Fibroblast of lung (primary cell): ENCODE results near the gene RSPO1. TPM values are rescaled to one million over a fixed set of nuclear protein-coding genes. Genes with fewer than 3 reads are reported as not detected.

Source experiments
- DNase-seq, 2 donors: peaks; one replicate each; pipeline versions ENCODE4 v3.0.0 to v3.0.0-alpha.2; 2010; ENCODE audit warnings: low read depth in 2 of 2
- H2AFZ ChIP-seq: 2 replicates; pipeline ENCODE4 v1.5.1; 2012; ENCODE audit warnings: low read length, control low read depth, inconsistent platforms
- H3K27ac ChIP-seq: 2 replicates; pipeline ENCODE4 v1.5.1; 2011; ENCODE audit warnings: low read length, control low read depth; ENCODE audit not compliant: insufficient read depth
- H3K27me3 ChIP-seq: 2 replicates; pipeline ENCODE4 v1.5.1; 2011; ENCODE audit warnings: mild to moderate bottlenecking, low read length; ENCODE audit not compliant: control insufficient read depth, insufficient read depth
- H3K36me3 ChIP-seq: 2 replicates; pipeline ENCODE4 v1.5.1; 2011; ENCODE audit warnings: low read length; ENCODE audit not compliant: control insufficient read depth, insufficient read depth
- H3K4me1 ChIP-seq: 2 replicates; pipeline ENCODE4 v1.5.1; 2011; ENCODE audit warnings: low read length; ENCODE audit not compliant: control insufficient read depth, insufficient read depth; ENCODE audit errors: extremely low read depth
- H3K4me2 ChIP-seq: 2 replicates; pipeline ENCODE4 v1.5.1; 2011; ENCODE audit warnings: low read length, control low read depth; ENCODE audit not compliant: insufficient read depth; ENCODE audit errors: extremely low read depth
- H3K4me3 ChIP-seq, 4 experiments: fragments of 200-600 bp in 1 of 4; sonication (generic) in 1 of 4; replicated peaks in 1 of 4; 2 replicates each; pipeline ENCODE4 v1.5.1; 2011 to 2016; ENCODE audit warnings: low read length in 4 of 4, low read depth in 3 of 4, mild to moderate bottlenecking in 3 of 4, control low read depth in 2 of 4, inconsistent platforms in 1 of 4, mixed read lengths in 1 of 4; ENCODE audit not compliant: insufficient read depth in 1 of 4; ENCODE audit errors: control extremely low read depth in 1 of 4
- H3K79me2 ChIP-seq: 2 replicates; pipeline ENCODE4 v1.5.1; 2012; ENCODE audit warnings: mild to moderate bottlenecking, low read length, inconsistent platforms; ENCODE audit not compliant: control insufficient read depth, insufficient read depth
- H3K9ac ChIP-seq: 2 replicates; pipeline ENCODE4 v1.5.1; 2011; ENCODE audit warnings: mild to moderate bottlenecking, low read length, control low read depth; ENCODE audit not compliant: insufficient read depth
- H3K9me3 ChIP-seq: 2 replicates; pipeline ENCODE4 v1.5.1; 2012; ENCODE audit warnings: low read depth, low read length; ENCODE audit not compliant: control insufficient read depth, insufficient read depth
- H4K20me1 ChIP-seq: 2 replicates; pipeline ENCODE4 v1.5.1; 2011; ENCODE audit warnings: low read length; ENCODE audit not compliant: control insufficient read depth, insufficient read depth; ENCODE audit errors: extremely low read depth
- CTCF ChIP-seq, 2 donors: IDR thresholded peaks in 1 of 2; conservative IDR thresholded peaks in 1 of 2; 1 replicate in 1 of 2; 2 replicates in 1 of 2; pipeline ENCODE4 v1.5.1; 2011 to 2012; ENCODE audit warnings: low read length in 2 of 2, control low read depth in 1 of 2, inconsistent platforms in 1 of 2, low read depth in 1 of 2, mild to moderate bottlenecking in 1 of 2
- EZH2 ChIP-seq: IDR thresholded peaks from 2 replicates; pipeline ENCODE4 v1.5.1; 2012; ENCODE audit warnings: low read length, control low read depth, mild to moderate bottlenecking; ENCODE audit errors: missing control alignments
- polyA plus RNA-seq, 2 donors: library from polyadenylated mRNA; depleted of rRNA in 1 of 2; stranded (reverse) in 1 of 2; unstranded in 1 of 2; fragments of >200 nt; gene quantifications; 2 replicates each; pipeline ENCODE4 v1.2.1, GENCODE V29; 2011 to 2012; ENCODE audit warnings: missing spikeins in 1 of 2
- total RNA-seq: library from RNA; depleted of rRNA; stranded (reverse); fragments of >200 nt; gene quantifications from 2 replicates; pipeline ENCODE4 v1.2.1, GENCODE V29; 2014

RSPO1 gene
- total and polyA plus RNA-seq, 2 donors (not counting 1 experiment from before 2014, with no cell fraction given): 0.15 to 0.50 TPM

- H3K4me2 ChIP-seq: no peak overlapping the region
- H3K36me3 ChIP-seq: no peaks in the 10 kb centered on the region
- H4K20me1 ChIP-seq: no peaks in the 10 kb centered on the region
- TF ChIP-seq CTCF (conservative IDR thresholded peaks at IDR 0.05 in 1 of 2, IDR thresholded peaks at IDR 0.05 in 1 of 2; ENCODE audit: low read depth in 1 of 2, low read length in 2 of 2) (no peak), EZH2 (no peak)
- peaks cover 13% of the 10 kb centered on the region for H3K27me3 ChIP-seq
- H3K9ac ChIP-seq: no peak overlapping the region
- no peaks in the 10 kb centered on the region for H3K79me2 ChIP-seq
- no peak overlapping the region for H3K4me3 ChIP-seq
- DNase-seq: no peak
- H3K9me3 ChIP-seq: no peaks in the 10 kb centered on the region
- H3K4me1 ChIP-seq: no peaks in the 10 kb centered on the region
- no peak overlapping the region for H3K27ac ChIP-seq
- no peak overlapping the region for H2AFZ ChIP-seq
Observed at GRCh38 chr1:37605061-37605650, 29.5 kb downstream of the RSPO1 start.

GRCh38 chr1:37602750-37603694 lies 31.7 kb downstream of the RSPO1 start:
- Histone ChIP-seq H2AFZ (no peak overlapping the region), H3K4me3 (no peak overlapping the region), H3K27me3 (peaks cover 4% of the 10 kb centered on the region), H3K9ac (no peak overlapping the region), H3K79me2 (no peaks in the 10 kb centered on the region), H3K4me1 (no peaks in the 10 kb centered on the region), H3K4me2 (no peak overlapping the region), H3K36me3 (no peaks in the 10 kb centered on the region), H4K20me1 (no peaks in the 10 kb centered on the region), H3K9me3 (no peaks in the 10 kb centered on the region), H3K27ac (no peak overlapping the region)
- no peak for TF ChIP-seq EZH2
- peak; percentile 75 to 78 for TF ChIP-seq CTCF (conservative IDR thresholded peaks at IDR 0.05 in 1 of 2, IDR thresholded peaks at IDR 0.05 in 1 of 2; ENCODE audit: low read depth in 1 of 2, low read length in 2 of 2)
- DNase-seq: peak in 1 of 2 donors; percentile 29

GRCh38 chr1:37601441-37601840 lies 33.3 kb downstream of the RSPO1 start:
- no peak overlapping the region for H3K4me3 ChIP-seq
- H3K27ac ChIP-seq: no peak overlapping the region
- no peaks in the 10 kb centered on the region for H3K79me2 ChIP-seq
- no peaks in the 10 kb centered on the region for H4K20me1 ChIP-seq
- no peak overlapping the region for H3K4me2 ChIP-seq
- TF ChIP-seq EZH2: no peak
- no peak for TF ChIP-seq CTCF (conservative IDR thresholded peaks at IDR 0.05 in 1 of 2, IDR thresholded peaks at IDR 0.05 in 1 of 2; ENCODE audit: low read depth in 1 of 2, low read length in 2 of 2)
- DNase-seq: no peak
- H3K9me3 ChIP-seq: no peaks in the 10 kb centered on the region
- H2AFZ ChIP-seq: no peak overlapping the region
- H3K36me3 ChIP-seq: no peaks in the 10 kb centered on the region
- H3K4me1 ChIP-seq: no peaks in the 10 kb centered on the region
- no peaks in the 10 kb centered on the region for H3K27me3 ChIP-seq
- H3K9ac ChIP-seq: no peak overlapping the region
